GM10266 (cell line): ENCODE results near the gene TUBB8B.
"Not testable (repeated sequence)": the region's sequence is repeated elsewhere in the genome, so short reads cannot be mapped to it uniquely, and the experiment has no call there.

ENCODE experiments used
- DNase-seq: peaks from one replicate; pipeline ENCODE4 v3.0.0; 2012; ENCODE audit errors: extremely low spot score

The TUBB8B gene

GRCh38 chr18:48696-49095 lies 719 bp downstream of the TUBB8B start:
- not testable (repeated sequence) for DNase-seq

GRCh38 chr18:13177-13576 lies 36.2 kb downstream of the TUBB8B start:
- DNase-seq: not testable (repeated sequence)

GRCh38 chr18:12773-13172 lies 36.6 kb downstream of the TUBB8B start:
- not testable (repeated sequence) for DNase-seq

GRCh38 chr18:11383-12274 lies 37.8 kb downstream of the TUBB8B start:
- not testable (repeated sequence) for DNase-seq

- not testable (repeated sequence) for DNase-seq
Observed at GRCh38 chr18:10624-11184, 38.7 kb downstream of the TUBB8B start.

GRCh38 chr18:9937-10336 lies 39.5 kb downstream of the TUBB8B start:
- DNase-seq: not testable (repeated sequence)
